GM21737 (cell line): ENCODE results near the gene ROBO1.
"Not testable (repeated sequence)": the region's sequence is repeated elsewhere in the genome, so short reads cannot be mapped to it uniquely, and the experiment has no call there.

ENCODE experiments used
- ATAC-seq: cut with Tn5 transposase; IDR thresholded peaks from one replicate; pipeline ENCODE4 v1.9.1; 2021; ENCODE audit warnings: mild to moderate bottlenecking, moderate library complexity; ENCODE audit not compliant: unreplicated experiment

Gene ROBO1

DNA sequence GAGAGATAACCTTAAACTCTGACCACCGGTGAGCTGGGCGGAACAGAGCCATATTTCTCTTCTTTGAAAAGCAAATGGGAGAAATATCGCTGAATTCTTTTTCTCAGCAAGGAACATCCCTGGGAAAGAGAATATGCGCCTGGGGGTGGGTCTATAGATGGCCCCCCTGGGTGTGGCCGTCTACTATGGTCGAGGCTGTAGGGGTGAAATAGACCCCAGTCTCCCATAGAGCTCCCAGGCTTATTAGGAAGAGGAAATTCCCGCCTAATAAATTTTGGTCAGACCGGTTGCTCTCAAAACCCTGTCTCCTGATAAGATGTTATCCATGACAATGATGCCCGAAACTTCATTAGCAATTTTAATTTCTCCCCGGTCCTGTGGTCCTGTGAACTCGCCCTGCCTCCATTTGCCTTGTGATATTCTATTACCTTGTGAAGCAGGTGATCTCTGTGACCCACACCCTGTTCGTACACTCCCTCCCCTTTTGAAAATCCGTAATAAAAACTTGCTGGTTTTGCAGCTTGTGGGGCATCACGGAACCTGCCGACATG is 441.9 kb downstream of the ROBO1 start:
- not testable (repeated sequence) for ATAC-seq

DNA sequence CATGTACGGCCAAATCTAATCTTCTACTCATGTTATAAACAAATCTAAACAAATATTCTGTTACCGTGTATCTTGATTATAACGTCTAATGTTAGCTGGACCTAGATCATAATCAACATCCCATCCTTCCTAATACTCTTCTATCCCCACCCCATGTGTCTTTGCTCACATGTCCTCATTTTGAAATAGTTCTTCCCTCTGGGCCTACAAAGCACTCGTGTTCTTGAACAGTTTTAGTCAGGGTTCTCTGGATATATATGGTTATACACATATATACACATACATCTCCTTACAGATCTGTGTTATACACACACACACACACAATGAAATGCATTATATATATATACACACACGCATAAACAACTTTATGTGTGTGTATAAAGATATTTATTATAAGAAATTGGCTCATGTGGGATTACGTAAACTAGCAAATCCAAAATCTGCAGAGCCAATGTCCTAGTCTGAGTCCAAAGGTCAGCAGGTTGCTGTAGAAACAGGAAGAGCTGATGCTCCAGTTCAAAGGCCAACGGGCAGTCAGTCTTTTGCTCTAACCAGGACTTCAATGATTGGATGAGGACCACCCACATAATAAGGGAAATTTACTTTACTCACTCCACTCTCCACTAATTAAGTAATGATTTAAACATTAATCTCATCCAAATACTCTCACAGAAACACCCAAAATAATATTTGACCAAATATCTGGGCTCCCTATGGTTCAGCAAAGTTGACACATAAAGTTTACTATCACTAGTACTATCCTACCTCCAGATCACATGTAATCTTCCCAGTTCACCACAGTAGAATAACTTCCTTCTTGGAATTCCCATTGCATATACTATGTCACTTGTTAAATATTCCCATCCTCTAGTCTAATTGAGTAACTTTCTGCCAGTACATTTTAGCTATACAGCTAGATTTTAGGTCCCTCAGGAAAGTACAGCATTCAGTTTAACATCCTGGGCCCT is 450.0 kb downstream of the ROBO1 start:
- no peak for ATAC-seq

DNA sequence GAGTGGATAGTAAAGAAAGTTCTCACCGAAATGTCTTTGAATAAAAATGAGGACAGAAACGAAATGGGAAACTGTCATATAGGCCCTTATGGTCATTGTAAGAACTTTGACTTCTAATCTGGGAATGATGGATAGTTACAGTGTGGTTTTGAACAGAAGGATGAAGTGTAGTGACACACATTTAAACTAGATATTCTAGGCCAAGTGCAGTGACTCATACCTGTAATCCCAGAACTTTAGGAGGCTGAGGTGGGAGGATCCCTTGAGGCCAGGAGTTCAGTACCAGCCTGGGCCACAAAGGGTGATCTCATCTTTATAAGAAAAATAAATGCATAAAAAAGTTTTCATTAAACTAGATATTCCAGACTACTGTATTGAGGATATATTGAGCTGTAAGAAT is 452.8 kb downstream of the ROBO1 start:
- no peak for ATAC-seq

DNA sequence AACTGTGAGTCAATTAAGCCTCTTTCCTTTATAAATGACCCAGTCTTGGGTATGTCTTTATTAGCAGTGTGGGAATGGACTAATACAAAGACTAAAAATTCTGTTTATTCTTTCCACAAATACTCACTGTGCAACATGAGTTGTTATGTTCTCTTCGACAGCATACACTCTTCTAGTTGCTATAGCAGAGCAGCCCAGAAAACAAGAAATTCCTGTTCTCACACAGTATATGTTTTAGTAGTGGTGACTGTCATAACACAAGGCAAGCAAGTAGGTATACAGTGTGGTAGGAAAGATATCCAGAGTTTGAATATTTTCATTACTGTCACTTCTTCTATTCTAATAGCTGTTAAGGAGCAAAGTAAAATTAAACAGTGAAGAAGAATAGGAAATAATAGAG is 453.3 kb downstream of the ROBO1 start:
- ATAC-seq, result no peak

DNA sequence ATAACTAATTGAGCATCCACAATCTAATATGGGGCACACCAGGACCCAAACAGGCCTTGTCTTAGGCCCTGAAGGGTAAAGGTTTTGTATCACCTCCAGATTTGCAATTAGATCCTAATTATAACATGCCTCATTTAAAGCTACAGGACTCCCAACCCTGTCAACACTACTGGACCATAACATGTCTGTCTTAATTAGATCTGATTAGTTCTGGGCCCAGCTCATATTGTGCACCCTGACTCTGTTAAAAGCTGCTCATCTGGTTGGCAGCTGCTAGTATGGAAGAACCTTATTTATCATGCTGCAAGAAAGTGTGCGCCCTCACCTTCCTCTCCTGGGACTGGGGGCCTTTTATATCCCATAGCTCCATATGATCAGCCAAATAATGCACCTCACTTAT is 457.8 kb downstream of the ROBO1 start:
- ATAC-seq, result no peak

DNA sequence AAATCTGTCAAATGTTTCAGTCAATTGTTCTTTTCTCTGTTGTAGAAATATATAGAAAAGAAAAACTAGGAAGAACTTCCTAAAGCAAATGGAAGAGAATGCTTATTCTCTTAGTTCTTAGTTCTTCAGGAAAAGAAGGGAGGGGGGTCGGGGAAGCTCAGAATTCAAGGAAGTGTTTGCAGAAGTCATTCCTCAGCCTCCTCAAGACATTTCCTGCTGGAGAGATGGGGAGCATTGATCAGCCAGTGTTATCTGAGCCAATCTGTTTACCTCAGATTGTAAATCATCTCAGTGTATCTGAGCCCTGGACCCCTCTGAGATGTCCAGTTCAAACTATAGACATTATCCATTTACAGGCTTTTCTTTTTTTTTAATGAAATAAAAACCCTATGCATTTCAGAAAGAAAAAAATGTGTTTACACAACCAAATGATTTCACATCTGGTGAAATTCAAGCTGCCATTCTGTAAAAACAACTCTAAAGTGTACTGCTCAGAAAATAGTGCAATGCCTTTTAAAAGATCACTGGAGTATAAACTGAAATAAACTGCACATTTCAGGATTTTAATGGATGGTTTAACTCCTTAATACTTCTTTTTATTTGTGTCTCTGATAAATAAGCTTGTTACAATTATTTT is 460.7 kb downstream of the ROBO1 start:
- ATAC-seq, result no peak

DNA sequence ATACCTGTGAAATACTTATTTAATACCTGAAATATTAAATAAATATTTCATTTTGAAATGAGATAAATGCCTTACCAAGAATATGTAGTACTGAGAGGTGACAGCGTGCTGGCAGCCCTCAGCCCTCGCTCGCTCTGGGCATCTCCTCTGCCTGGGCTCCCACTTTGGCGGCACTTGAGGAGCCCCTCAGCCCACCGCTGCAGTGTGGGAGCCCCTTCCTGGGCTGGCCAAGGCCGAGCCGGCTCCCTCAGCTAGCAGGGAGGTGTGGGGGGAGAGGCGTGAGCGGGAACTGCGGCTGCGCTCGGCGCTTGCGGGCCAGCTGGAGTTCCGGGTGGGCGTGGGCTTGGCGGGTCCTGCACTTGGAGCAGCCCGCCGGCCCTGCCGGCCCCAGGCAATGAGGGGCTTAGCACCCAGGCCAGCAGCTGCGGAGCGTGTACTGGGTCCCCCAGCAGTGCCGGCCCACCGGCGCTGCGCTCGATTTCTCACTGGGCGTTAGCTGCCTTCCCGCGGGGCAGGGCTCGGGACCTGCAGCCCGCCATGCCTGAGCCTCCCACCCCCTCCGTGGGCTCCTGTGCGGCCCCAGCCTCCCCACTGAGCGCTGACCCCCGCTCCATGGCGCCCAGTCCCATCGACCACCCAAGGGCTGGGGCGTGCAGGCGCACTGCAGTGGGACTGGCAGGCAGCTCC is 467.7 kb downstream of the ROBO1 start:
- ATAC-seq, result not testable (repeated sequence)

DNA sequence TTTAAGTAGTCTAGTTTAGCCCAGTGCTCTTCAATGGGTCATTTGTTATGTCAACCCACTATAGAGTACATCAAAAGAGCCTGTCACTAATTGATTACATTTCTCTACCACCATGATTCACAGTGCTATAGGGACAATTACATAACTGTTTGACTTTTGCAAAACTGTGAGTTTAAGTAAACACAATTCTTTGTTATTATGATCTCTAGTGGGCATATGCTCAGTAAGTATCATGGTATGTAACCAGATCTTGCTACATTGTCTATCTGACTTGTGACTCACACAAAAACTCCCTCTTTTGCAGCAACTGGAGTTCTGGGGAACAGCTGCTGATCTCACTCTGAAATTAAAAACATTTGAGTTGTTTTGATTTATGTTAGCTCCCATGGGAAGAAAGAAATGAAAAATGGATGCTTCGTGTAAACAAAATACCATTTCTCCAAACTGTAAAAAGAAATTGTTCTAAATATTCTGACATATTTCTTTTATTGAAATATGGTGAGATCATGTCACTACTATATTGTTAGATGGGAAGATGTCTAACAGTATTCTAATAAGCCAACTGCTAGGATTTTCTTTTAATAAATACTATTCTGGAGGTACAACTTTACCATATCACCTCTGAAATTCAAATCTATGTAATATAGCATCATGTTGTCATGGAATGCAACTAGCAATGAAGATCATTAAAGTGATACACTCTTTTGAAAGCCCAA is 470.4 kb downstream of the ROBO1 start:
- ATAC-seq, result no peak

DNA sequence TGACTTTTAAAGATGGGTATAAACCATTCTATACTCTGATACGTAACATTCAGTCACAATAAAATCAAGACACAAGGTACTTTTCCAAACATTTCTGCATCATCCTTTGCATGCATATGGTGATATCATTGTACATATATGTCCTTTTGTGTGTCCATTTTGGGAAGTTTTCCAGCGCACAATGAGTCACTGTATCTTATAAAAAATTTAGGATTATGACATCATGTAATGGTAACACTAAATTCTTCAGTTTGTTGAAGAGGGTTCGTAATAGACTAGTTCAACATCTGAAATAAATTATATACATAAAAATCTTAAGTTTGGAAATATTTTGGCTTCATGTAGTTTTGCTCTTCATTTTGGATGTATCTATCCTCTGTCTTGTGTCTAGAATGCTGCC is 480.9 kb downstream of the ROBO1 start:
- no peak for ATAC-seq

DNA sequence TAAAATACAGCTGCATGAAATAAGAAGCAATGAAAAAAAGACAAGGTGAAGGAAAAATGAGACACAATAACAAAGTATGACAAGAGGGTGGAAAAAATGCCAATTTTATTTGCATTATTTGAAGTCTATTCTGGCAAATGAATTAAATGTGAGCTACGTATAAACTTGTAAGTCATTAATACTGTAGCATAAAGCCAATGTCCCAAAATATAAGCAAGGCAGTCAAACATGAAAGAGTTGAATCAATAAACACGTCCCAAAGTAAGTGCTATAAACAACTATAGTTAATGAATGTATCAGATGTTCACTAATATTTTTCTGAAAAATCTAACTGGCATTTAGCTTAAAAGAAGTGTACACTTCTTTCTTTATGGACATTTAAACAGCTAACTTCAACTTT is 481.9 kb downstream of the ROBO1 start:
- ATAC-seq, result no peak

DNA sequence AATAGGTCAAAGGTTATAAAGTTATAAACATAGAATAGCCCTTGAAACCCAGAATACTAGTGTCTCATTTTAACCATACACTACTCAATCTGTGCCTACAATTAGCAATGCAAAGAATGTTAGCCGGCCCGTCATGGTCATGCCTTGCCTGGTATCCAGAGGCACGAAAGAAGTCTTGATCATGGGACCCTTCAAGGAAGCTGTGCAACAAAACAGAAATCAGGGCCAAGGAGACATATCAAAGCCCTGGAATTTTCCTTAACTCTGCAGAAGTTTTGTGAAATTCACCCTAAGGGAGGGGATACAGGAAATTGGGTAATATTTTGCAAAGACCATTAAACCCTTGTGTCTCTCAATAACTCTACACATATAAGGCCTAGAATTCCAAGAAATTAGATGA is 482.4 kb downstream of the ROBO1 start:
- ATAC-seq, result no peak

DNA sequence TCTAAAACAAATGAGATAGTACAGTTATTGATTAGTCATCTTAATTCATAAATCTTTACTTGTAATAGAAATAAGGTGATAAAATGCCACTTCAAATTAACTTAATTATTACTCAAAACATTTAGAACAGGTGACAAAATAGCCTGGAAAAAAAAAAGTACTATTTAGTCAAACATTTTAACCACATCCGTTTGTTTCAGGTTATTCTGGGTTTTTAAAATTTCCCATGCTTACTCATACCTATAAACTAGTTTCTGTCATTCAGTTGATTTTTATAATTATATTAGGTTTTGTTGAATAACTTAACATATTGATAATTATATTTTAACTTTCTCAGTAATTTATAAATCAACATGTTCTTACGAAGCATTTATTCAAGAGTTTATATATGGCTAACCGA is 483.0 kb downstream of the ROBO1 start:
- ATAC-seq, result no peak

DNA sequence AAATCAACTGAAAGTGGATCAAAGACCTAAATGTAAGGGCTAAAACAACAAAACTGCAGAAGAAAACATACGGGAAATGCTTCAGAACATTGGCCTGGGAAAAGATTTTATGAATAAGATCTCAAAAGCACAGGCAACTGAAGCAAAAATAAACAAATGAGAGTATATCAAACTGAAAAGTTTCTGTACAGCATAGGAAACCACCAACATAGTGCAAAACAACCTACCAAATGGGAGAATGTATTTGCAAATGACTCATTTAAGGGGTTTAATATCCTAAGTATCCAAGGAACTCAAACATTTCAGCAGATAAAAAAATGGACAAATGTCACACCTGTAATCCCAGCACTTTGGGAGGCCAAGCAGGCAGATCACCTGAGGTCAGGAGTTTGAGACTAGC is 489.1 kb downstream of the ROBO1 start:
- no peak for ATAC-seq

DNA sequence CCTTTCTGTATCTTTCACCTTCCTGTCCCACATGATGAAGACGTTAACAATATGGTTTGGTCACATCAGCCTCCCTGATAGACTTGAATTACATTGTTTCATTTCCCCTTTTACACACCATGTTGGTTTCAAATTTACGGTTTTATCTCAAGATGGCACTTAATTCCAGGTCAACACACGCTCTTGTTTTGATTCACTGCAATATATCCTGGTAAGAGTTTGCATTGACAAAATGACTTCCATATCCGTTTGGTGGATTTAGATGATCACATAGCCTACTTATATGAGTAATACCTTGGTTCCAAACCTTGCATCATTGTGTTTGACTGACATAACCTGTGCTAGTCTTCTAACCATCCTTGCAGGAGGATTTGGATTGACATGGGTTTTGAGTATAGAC is 499.4 kb downstream of the ROBO1 start:
- no peak for ATAC-seq

DNA sequence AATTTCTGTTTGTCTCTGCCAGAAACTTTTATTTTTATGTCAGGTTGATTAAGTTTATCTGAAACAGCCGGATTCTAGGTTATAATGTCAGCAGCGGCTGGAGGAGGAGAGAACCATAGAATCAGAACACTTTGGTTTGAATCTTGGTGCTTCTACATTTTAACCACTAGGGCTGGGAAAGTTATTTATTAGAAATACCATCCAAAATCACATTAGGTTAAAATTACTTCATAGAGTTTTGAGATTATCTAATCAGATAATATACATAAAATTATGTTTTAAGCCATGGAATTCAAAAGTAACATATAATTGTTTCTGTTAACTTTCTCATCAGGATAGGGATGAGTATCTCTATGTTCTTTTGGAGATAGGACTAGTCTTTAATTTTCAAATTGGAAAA is 502.9 kb downstream of the ROBO1 start:
- no peak for ATAC-seq

DNA sequence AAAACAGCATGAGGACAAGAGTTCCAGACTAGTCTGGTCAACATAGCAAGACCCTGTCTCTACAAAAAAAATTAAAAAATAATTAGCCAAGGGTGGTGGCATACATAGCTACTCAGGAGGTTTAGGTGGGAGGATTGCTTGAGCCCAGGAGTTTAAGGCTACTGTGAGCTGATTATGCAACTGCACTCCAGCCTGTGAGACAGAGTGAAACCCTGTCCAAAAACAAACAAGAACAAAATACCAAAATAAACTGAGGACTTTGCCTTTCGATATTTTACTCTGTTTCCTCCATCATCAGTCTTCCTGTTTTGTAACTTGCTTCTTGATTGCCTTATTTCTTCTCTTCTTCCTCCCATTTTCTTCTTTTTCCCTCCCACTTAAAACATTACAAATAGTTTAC is 504.4 kb downstream of the ROBO1 start:
- no peak for ATAC-seq

DNA sequence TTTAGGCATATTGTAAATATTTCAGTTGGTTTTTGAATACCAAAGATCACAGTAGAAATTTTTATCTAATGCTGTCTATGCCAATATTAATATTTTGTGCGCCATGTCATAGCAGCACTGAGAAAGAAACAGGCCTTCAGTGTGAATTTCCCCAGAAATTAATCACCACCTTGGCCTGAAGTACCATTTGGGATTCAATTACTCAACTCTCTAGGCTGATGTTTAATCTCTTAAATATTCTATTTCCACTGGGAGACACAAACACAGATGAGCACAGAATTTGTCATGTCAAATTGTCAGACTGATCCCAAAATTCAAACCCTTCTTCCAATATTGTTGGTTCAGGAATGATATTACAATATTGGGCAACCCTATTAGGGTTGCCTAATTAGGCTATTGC is 509.3 kb downstream of the ROBO1 start:
- no peak for ATAC-seq

DNA sequence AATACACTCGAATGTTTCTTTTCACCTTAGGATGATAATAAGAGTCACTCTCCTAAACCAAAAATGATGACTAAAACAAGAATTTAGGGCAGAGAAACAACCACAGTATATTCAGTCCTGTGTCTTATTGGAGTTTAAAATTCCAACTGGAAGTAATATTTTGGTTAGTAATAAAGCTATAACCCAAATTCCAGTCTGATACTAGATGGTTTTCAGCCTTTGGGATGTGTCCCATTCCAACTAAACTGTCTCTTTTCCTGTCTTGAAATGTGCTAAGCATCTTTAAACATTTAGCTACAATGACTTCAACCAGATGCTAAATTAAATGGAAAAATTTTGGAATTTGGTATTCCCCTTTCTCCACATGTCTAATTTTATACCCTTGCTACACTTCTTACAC is 510.0 kb downstream of the ROBO1 start:
- no peak for ATAC-seq

DNA sequence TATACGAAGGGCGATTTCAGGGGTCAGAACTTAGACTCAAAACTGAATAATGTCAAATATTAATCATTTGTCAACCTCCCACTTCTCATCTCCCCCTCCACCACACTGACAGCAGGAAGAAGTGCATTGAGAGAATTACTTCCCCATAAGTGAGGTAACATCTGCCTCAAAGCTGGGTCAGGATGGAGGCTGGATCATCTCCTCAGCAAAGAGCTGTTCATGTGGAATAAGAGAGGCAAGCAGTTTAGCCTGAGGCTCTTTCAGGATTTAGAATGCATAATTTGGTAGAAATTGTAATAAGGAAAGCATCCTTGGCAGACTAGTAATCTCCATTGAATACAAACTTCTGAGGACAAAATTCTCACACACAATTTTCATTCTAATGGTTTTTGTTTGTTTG is 512.1 kb downstream of the ROBO1 start:
- no peak for ATAC-seq

DNA sequence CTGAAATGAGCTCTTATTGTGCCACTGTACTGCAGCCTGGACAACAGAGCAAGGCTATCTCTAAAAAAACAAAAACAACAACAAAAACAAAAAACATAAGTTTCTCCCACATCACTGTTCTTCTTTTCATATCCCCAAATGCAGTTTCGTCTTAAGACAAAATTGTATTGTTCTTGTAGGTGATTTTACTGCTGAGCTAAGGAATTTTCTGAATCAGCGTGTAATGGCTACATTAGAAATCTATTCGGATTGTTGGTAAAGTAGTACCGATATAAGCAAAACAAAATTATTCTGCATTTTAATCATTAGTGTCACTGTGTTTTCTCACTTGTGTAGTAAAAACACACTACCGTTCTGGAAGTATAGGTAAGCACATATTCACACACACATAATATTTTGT is 512.5 kb downstream of the ROBO1 start:
- no peak for ATAC-seq

DNA sequence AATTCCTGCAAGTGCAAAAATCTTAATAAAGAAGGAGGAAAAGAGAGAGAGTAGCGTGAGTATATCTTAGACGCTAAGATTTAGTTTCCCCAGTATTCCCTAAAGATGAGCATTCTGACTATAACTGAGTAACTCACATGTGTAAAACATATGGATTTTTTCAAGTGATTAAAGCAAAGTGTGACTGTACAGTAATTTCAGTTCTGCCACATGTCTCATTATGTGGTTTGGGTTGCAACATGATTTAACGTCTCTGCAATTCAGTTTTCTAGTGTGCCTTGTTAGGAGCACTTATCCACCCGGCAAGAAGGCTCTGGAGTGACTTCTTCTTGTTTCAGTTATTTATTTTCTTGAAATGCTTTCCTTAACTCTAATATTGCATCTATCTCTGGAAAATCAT is 514.1 kb downstream of the ROBO1 start:
- no peak for ATAC-seq
